HEK293T (cell line): ENCODE results near the gene TRPM8.

Source experiments
- ARNT ChIP-seq: fragments of 450-650 bp; IDR thresholded peaks from 2 replicates; pipeline ENCODE4 v1.6.1; 2017; ENCODE audit warnings: mild to moderate bottlenecking
- BHLHE40 ChIP-seq: fragments of 450-650 bp; IDR thresholded peaks from 2 replicates; pipeline ENCODE4 v1.6.1; 2016; ENCODE audit warnings: mild to moderate bottlenecking, moderate library complexity, borderline replicate concordance
- CTBP1 ChIP-seq: fragments of 450-650 bp; IDR thresholded peaks from 2 replicates; pipeline ENCODE4 v1.6.1; 2016; ENCODE audit warnings: borderline replicate concordance
- ELF4 ChIP-seq: fragments of 450-650 bp; IDR thresholded peaks from 2 replicates; pipeline ENCODE4 v1.6.1; 2017; ENCODE audit warnings: antibody characterized with exemption
- FOXA1 ChIP-seq: fragments of 450-650 bp; IDR thresholded peaks from 2 replicates; pipeline ENCODE4 v1.6.1; 2016; ENCODE audit warnings: mild to moderate bottlenecking
- FOXK2 ChIP-seq: fragments of 450-650 bp; IDR thresholded peaks from 2 replicates; pipeline ENCODE4 v1.6.1; 2016; ENCODE audit warnings: mild to moderate bottlenecking
- FOXM1 ChIP-seq: fragments of 450-650 bp; IDR thresholded peaks from 2 replicates; pipeline ENCODE4 v1.6.1; 2017; ENCODE audit warnings: mild to moderate bottlenecking, borderline replicate concordance
- HDGF ChIP-seq: fragments of 450-650 bp; IDR thresholded peaks from 2 replicates; pipeline ENCODE4 v1.6.1; 2017; ENCODE audit warnings: antibody characterized with exemption, borderline replicate concordance
- L3MBTL2 ChIP-seq: fragments of 450-650 bp; conservative IDR thresholded peaks from 2 replicates; pipeline ENCODE4 v1.6.1; 2016; ENCODE audit warnings: mild to moderate bottlenecking
- LEF1 ChIP-seq: fragments of 450-650 bp; IDR thresholded peaks from 2 replicates; pipeline ENCODE4 v1.6.1; 2017; ENCODE audit warnings: mild to moderate bottlenecking, borderline replicate concordance
- NFRKB ChIP-seq: fragments of 450-650 bp; IDR thresholded peaks from 2 replicates; pipeline ENCODE4 v1.6.1; 2016; ENCODE audit warnings: mild to moderate bottlenecking, moderate library complexity
- SP1 ChIP-seq: fragments of 450-650 bp; IDR thresholded peaks from 2 replicates; pipeline ENCODE4 v1.6.1; 2017
- TARDBP ChIP-seq: fragments of 450-650 bp; IDR thresholded peaks from 2 replicates; pipeline ENCODE4 v1.6.1; 2016
- ZNF384 ChIP-seq: fragments of 450-650 bp; IDR thresholded peaks from 2 replicates; pipeline ENCODE4 v1.6.1; 2016

GRCh38 chr2:233915128-233915527 lies 2.0 kb upstream of the TRPM8 start:
- TF ChIP-seq SP1 (no peak), BHLHE40 (no peak), ZNF384 (no peak), NFRKB (no peak), HDGF (no peak), FOXA1 (no peak), FOXK2 (no peak), FOXM1 (no peak), TARDBP (no peak), ELF4 (no peak), L3MBTL2 (no peak), CTBP1 (no peak), LEF1 (no peak), ARNT (no peak)
